ENCODE results near the gene FCMR.

Gene FCMR, protein sequence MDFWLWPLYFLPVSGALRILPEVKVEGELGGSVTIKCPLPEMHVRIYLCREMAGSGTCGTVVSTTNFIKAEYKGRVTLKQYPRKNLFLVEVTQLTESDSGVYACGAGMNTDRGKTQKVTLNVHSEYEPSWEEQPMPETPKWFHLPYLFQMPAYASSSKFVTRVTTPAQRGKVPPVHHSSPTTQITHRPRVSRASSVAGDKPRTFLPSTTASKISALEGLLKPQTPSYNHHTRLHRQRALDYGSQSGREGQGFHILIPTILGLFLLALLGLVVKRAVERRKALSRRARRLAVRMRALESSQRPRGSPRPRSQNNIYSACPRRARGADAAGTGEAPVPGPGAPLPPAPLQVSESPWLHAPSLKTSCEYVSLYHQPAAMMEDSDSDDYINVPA

DNA sequence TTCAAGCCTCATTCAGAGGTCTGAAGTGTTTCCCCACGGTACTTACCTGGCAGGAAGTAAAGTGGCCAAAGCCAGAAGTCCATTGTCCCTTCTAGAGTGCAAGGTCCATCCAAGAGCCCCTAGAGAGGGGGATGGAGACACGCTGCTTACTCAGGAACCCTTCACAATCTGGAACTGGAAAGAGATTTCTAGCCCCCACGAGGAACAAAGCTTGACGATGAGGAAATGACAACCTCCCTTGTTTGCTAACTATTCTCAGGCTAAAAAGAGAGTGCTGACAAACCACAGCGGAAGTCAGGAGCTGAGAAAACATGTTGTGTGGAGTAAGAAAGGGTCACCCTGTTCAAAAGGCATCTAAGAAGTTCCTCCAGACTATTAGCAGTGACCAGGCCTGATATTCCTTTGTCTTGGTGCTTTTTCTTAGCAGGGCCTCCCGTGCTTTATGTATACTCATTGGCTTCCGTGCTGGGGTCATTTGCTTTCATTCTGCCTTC is at the start of gene FCMR:
FCMR (minus strand) TSS at position 170 of the 494 bp plus-strand sequence; CDS start at position 83, 87 bp downstream.
- no peak within 1 kb of the TSS for H3K27ac Mint-ChIP-seq
- H3K4me3 Mint-ChIP-seq, result no peak within 1 kb of the TSS
- ATAC-seq, result peak; percentile 34
- peaks cover 38% of the 10 kb centered on the region for H3K36me3 Mint-ChIP-seq
- peaks cover 24% of the 10 kb centered on the region for H3K4me1 Mint-ChIP-seq
- H3K9me3 Mint-ChIP-seq, result no peaks in the 10 kb centered on the region
- no peaks in the 10 kb centered on the region for H3K27me3 Mint-ChIP-seq

DNA sequence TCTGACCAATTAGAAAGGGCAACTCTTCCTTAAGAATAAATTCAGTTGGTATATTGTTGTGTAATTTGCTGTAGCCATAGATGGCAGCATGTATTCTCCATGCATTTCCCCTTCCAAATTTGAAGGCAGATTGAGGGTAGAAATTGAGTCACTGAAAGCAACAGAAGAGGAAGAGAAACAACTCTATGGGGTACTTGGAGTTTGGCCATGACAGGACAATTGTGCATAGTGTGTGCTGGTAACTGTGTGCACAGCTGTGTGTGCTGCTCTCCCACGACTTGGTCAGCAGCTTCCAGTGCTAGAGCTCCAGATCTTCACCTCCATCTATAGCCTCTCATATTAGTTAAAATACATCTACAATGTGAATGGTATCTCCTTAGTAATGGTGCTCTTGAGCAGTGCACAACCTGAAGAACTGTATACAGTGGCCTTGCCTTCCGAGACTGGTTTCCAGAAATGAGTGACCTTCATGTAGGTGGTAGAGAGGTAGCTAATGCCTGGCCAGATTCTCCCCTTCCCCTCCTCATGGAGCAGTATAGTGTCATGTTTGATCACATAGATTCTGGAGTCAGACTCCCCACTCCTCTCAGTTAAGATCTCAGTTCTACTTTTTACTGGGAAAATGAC is 49.4 kb upstream of the FCMR start:
- no peaks in the 10 kb centered on the region for H3K27me3 Mint-ChIP-seq
- peaks cover 30% of the 10 kb centered on the region for H3K4me1 Mint-ChIP-seq
- no peak overlapping the region for H3K27ac Mint-ChIP-seq
- H3K36me3 Mint-ChIP-seq, result no peaks in the 10 kb centered on the region
- H3K4me3 Mint-ChIP-seq, result no peak overlapping the region
- ATAC-seq, result peak; percentile 84
- no peaks in the 10 kb centered on the region for H3K9me3 Mint-ChIP-seq

DNA sequence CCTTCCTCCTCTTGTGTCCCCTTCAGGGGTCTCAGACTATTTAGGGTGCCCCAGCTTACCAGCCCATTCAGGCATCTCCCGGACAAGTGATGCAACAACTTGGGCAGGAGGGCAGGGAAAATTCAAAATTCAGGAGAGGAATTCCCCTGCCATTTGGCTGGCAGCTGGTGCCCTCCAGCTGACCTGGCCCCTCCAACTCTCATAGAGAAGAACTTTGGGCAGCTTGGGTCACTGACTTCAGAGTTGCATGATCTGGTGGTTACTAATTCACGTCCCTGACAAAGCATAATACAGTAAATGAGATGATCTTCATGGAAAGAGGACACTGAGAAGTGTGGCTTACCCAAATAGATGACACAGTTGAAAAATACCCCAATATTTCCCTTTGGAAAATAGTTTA is 48.7 kb upstream of the FCMR start, which contains the start of gene FCAMR:
FCAMR (minus strand) TSS at position 15 of the 400 bp plus-strand sequence. CDS start 335 bp downstream, outside the sequence.
- Mint-ChIP-seq H3K27ac (no peak within 1 kb of the TSS), H3K36me3 (no peaks in the 10 kb centered on the region), H3K27me3 (no peaks in the 10 kb centered on the region)

DNA sequence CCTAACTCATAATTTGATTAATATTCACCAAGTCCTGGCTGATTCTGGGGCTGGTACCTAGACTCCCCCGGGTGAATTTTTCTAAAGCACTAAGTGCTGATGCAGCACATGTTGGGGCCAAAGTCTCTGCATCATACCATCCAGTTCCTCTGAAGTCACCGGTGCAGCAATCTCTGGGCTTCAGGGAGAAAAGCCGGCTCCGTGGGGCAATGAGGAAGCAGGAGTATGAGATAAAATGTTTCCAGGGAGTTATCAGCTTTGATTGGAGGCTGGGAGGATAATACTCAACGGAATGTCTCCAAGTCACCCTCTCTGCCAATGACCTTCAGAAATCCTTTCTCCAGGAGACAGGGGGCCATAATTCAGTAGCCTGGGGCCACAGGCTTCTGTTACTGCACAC is 47.3 kb upstream of the FCMR start:
- no peak for ATAC-seq

More for the DNA sequence above, 48.7 kb upstream of the FCMR start, which contains the start of gene FCAMR:
- H3K4me3 Mint-ChIP-seq, result no peak within 1 kb of the TSS
- H3K9me3 Mint-ChIP-seq, result no peaks in the 10 kb centered on the region
- ATAC-seq, result no peak
- H3K4me1 Mint-ChIP-seq, result peaks cover 30% of the 10 kb centered on the region

DNA sequence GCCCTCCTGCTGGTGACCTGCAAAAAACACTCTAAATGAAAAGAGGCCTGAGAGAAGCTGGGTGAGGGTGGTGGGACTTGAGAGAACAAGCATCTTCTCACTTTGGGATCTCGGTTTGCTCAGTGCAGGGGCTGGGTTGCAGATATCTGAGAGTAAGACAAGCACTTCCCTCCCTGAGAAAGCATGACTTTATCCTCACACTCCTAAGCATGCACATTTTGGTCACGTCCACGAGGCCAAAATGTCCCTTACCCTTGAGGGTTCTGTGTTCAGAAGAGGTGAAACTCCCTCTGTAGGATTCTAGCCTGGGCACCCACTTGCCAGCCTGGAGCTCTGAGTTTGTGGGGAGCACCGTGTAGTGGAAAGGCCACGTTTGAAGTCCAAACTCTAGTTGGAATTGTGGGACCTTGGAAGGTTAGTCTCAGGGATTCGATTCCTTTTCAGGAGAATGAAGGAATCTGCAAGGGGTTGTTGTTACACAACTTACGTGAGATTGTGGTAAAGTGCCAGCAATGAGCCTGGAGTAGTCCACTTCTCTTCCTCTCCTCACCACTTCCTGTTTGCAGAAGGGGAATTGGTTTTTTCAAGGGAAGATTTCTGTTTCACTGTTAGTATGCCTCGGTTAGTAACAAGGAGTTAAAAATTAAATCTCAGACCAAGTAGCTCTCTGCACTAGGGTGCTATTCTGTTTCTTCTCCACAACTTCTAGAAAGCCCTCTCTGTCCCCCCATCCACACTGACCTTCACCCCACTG is 45.5 kb upstream of the FCMR start:
- ATAC-seq, result peak; percentile 54
- no peaks in the 10 kb centered on the region for H3K9me3 Mint-ChIP-seq
- peak overlapping the region; percentile 34 for H3K27ac Mint-ChIP-seq
- H3K4me1 Mint-ChIP-seq, result peaks cover 35% of the 10 kb centered on the region
- no peaks in the 10 kb centered on the region for H3K36me3 Mint-ChIP-seq
- no peak overlapping the region for H3K4me3 Mint-ChIP-seq
- H3K27me3 Mint-ChIP-seq, result no peaks in the 10 kb centered on the region

More for the DNA sequence above, 47.3 kb upstream of the FCMR start:
- no peaks in the 10 kb centered on the region for H3K36me3 Mint-ChIP-seq
- H3K27ac Mint-ChIP-seq, result no peak overlapping the region
- no peaks in the 10 kb centered on the region for H3K27me3 Mint-ChIP-seq
- H3K4me3 Mint-ChIP-seq, result no peak overlapping the region
- peaks cover 30% of the 10 kb centered on the region for H3K4me1 Mint-ChIP-seq
- no peaks in the 10 kb centered on the region for H3K9me3 Mint-ChIP-seq

DNA sequence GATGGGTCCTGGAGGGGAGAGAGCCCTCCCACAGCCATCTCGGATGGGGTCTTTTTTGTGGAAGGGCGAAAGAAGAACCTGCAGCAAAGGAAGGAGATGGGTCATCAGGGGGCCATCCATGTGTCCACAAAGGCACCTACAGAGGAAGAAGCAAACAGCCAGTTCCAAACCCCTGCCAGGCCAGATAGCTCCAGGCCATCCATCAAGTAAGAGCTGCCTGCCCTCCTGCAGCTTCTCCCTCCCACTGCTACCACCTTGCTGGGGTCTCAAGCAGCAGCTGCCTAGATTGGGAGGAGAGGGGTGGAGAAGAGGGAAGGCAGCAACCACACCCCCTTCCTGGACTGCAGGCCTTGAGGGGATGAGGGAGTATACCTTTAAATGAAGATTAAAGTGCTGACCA is 44.0 kb upstream of the FCMR start:
- Mint-ChIP-seq H3K4me1 (peaks cover 29% of the 10 kb centered on the region), H3K36me3 (no peaks in the 10 kb centered on the region)

DNA sequence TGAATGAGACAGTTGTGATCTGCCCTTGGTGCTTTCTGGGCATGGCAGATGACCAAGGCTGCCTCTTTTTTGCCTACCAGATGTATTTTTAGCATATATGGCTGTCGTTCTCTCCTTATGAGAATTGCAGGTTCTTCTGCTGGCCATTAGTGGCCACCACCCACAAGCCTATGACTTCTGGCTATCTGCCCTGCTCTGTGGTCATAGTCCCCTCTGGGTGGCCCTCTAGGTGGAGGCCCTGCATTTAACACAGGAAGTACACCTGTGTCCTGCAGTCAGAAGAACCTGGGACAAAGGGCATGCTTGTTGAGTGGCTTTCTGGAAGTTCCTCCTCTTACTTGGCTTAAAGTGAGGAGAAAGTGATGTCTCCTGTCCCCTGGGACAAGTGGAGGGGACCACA is 42.0 kb upstream of the FCMR start:
- Mint-ChIP-seq H3K9me3 (no peaks in the 10 kb centered on the region), H3K27me3 (no peaks in the 10 kb centered on the region), H3K4me3 (no peak overlapping the region), H3K36me3 (no peaks in the 10 kb centered on the region), H3K4me1 (peaks cover 24% of the 10 kb centered on the region), H3K27ac (no peak overlapping the region)
- ATAC-seq, result no peak

More for the DNA sequence above, 44.0 kb upstream of the FCMR start:
- ATAC-seq, result no peak
- no peaks in the 10 kb centered on the region for H3K27me3 Mint-ChIP-seq
- H3K9me3 Mint-ChIP-seq, result no peaks in the 10 kb centered on the region
- H3K4me3 Mint-ChIP-seq, result no peak overlapping the region
- H3K27ac Mint-ChIP-seq, result no peak overlapping the region

DNA sequence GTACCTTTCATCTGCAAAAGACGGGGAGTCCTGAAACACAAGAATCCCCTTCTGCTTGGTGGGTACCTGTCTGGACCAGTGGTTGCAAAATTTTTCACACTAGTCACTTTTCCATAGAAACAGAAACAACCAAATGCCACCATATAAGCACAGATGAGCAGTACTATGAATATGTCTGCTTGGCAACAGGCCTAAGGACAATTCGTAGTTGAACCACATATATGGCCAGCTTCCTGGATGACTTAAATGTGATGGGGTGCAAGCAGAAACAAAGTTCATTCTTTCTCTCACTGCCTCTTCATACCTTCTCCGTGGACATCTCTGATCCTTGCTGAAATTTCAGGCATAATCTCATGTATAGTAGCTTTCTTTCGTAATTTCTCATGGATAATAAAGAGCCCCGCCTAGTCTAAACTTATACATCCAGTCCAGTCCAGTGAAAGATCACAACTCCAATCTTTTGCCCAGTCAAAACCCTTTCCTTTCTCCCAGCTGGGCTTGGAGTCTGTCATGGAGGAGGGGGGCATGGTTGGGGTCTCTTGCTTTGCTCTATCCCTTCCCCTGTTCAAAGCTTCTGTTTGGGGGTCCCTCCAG is 41.5 kb upstream of the FCMR start:
- Mint-ChIP-seq H3K4me3 (no peak overlapping the region), H3K27me3 (no peaks in the 10 kb centered on the region), H3K27ac (no peak overlapping the region), H3K36me3 (no peaks in the 10 kb centered on the region), H3K4me1 (peaks cover 23% of the 10 kb centered on the region), H3K9me3 (no peaks in the 10 kb centered on the region)
- no peak for ATAC-seq

DNA sequence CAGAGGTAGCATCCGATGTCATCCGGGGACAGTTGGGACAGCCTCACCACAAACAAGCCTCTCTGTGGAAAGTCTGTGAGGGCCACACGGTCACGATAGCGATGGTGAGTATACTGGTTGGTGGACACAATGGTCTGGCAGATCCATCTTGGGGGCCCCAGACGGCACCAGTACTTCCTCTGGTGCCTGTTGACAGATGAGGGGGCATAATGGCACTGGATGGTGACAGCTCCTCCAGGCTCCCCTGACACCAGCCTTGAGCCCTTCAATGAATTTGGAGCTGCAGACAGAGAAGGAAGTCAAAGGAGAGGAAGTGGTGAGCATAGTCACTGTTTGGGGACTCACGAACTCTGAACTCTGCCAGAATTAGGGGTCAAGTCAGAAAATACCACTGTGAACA is 40.5 kb upstream of the FCMR start:
- H3K4me3 Mint-ChIP-seq, result no peak overlapping the region
- no peaks in the 10 kb centered on the region for H3K27me3 Mint-ChIP-seq
- ATAC-seq, result no peak
- no peak overlapping the region for H3K27ac Mint-ChIP-seq
- H3K36me3 Mint-ChIP-seq, result no peaks in the 10 kb centered on the region
- no peaks in the 10 kb centered on the region for H3K9me3 Mint-ChIP-seq
- peaks cover 13% of the 10 kb centered on the region for H3K4me1 Mint-ChIP-seq

DNA sequence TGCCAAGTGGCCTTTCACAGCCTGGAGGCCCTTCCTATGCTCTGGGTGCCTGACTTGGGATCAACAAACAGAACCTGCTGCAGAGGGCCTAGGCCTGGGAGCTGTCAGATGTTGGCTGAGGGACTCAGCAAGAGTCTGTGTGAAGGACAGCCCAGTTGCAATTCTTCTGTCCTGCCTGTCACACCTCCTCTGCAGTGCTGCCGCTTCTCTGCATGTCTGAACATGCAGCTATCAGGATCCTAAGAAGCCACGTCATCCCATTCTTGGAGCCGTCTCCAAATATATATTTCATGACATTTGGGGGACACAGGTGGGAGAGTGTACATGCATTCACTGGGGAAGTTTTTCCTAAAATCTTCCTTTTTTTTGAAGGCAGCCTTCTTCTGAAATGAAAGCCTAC is 39.9 kb upstream of the FCMR start:
- no peaks in the 10 kb centered on the region for H3K9me3 Mint-ChIP-seq
- no peak for ATAC-seq
- H3K27me3 Mint-ChIP-seq, result no peaks in the 10 kb centered on the region
- no peak overlapping the region for H3K27ac Mint-ChIP-seq
- no peaks in the 10 kb centered on the region for H3K36me3 Mint-ChIP-seq
- peaks cover 8% of the 10 kb centered on the region for H3K4me1 Mint-ChIP-seq
- no peak overlapping the region for H3K4me3 Mint-ChIP-seq

DNA sequence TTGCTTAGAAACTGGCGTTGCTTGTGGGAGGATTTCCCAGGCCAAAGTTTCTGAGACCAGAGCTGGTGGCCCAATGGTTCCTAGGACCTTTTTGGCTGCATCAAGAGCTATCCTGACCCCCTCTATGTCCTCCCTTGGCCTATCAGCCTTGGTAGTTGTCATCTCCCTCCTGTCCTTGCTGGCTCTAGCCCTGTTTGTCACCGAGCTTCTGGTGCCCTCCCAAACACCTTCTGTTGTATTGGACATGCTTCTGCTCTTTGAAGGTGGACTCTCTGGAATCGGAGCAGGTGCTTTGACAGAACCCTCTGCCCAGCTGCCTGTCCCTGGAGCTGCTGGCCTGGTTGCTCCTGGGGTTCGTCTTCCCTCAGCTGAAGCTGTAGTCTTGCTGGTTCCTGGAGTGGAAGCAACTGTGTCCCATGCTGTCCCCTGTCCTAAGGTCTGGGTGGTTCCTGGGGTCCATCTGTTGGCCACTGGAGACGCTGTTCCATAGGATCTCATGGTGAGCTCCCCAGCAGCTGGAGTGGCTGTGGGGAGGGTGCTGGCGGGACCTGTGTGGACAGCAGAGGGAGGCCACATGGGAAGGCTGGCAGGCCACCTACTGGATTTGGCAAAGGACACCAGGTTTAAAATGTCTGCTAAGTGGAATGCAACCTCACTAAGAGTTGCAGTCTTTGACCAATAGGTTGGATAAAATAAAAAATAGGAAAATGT is 39.1 kb upstream of the FCMR start:
- Mint-ChIP-seq H3K27me3 (no peaks in the 10 kb centered on the region), H3K4me3 (no peak overlapping the region), H3K9me3 (no peaks in the 10 kb centered on the region), H3K36me3 (no peaks in the 10 kb centered on the region), H3K4me1 (peaks cover 15% of the 10 kb centered on the region), H3K27ac (no peak overlapping the region)
- no peak for ATAC-seq

DNA sequence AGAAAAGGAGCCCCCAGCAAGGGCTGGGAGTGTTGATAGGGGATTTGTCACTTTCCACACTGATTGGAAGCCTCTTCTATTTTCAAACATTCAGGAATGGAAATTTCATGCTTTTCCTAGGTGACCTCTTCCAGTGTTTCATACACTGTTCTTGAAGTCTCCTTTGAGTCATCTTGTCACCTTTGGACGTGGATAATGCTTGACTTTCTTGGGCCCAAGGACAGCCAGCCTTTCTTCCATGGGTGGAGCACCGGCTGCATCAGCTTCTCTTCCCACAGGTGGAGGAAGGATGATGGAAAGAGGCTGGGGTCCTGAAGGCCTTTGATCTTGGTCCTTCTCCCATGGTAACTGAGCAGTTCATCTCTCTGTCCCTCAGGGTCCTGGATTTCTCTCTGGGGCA is 36.4 kb upstream of the FCMR start:
- H3K9me3 Mint-ChIP-seq, result no peaks in the 10 kb centered on the region
- no peaks in the 10 kb centered on the region for H3K27me3 Mint-ChIP-seq
- no peak for ATAC-seq
- no peak overlapping the region for H3K27ac Mint-ChIP-seq
- H3K4me1 Mint-ChIP-seq, result peaks cover 29% of the 10 kb centered on the region
- H3K36me3 Mint-ChIP-seq, result no peaks in the 10 kb centered on the region
- no peak overlapping the region for H3K4me3 Mint-ChIP-seq

DNA sequence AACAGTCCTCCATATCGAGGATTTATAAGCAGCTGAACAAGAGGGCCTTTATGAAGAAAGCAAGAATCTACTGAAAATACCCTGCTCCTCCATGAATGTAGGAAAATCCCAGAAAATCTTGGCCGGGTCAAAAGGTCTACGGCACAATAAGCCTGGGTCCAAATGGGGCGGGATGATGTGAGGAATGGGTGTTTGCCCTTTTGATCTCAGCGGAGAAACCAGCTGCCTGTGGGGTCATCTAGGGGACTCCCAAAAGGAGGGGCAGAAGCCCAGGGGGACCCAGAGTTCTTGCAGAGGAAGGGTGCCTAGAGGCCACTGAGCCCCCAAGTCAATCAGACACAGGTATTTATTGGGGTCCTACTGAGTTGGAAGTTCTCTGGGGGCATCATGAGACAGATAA is 35.9 kb upstream of the FCMR start:
- H3K4me1 Mint-ChIP-seq, result peaks cover 27% of the 10 kb centered on the region
- ATAC-seq, result no peak
- H3K9me3 Mint-ChIP-seq, result no peaks in the 10 kb centered on the region
- no peak overlapping the region for H3K4me3 Mint-ChIP-seq
- H3K27me3 Mint-ChIP-seq, result no peaks in the 10 kb centered on the region
- no peaks in the 10 kb centered on the region for H3K36me3 Mint-ChIP-seq
- no peak overlapping the region for H3K27ac Mint-ChIP-seq
